Measurements from ENCODE around the gene STAT4. TPM values are rescaled to one million over a fixed set of nuclear protein-coding genes. Genes with fewer than 3 reads are reported as not detected.

The STAT4 gene
- total and polyA plus RNA-seq, 4 donors, result 0.85 to 7.9 (median 3.2) TPM

GRCh38 chr2:191020221-191020741 lies 130.5 kb downstream of the STAT4 start:
- WGBS, result under 1% methylated on average over 59 of the region's 59 CpGs

More at GRCh38 chr2:191020221-191020741, 130.5 kb downstream of the STAT4 start:
- H3K36me3 ChIP-seq (ENCODE audit: control insufficient read depth in 4 of 4, insufficient read depth in 3 of 4, low read depth in 1 of 4, low read length in 3 of 4), result no peaks in the 10 kb centered on the region
- H3K27me3 ChIP-seq (ENCODE audit: control insufficient read depth in 4 of 4, insufficient read depth in 4 of 4, low read length in 3 of 4), result no peaks in the 10 kb centered on the region
- TF ChIP-seq CTCF (IDR thresholded peaks at IDR 0.05; ENCODE audit: low read depth, low read length, missing input control), result peak; percentile 25
- TF ChIP-seq RAD21 (IDR thresholded peaks at IDR 0.05), result peak; percentile 41 to 42
- peak; percentile 99 for TF ChIP-seq MAX (IDR thresholded peaks at IDR 0.05)
- no peak for TF ChIP-seq FOXA2 (IDR thresholded peaks at IDR 0.05)
- peak; percentile 98 for TF ChIP-seq ZBTB33 (IDR thresholded peaks at IDR 0.05)
- peak; percentile 54 for TF ChIP-seq YY1 (IDR thresholded peaks at IDR 0.05)
- peak; percentile 88 for TF ChIP-seq SP1 (IDR thresholded peaks at IDR 0.05)
- TF ChIP-seq JUND (IDR thresholded peaks at IDR 0.05), result peak; percentile 44 to 53
- peak; percentile 98 to 99 for TF ChIP-seq EGR1 (IDR thresholded peaks at IDR 0.05; ENCODE audit: low read depth in 2 of 2)
- peak; percentile 93 for TF ChIP-seq REST (IDR thresholded peaks at IDR 0.05)
- TF ChIP-seq TAF1 (conservative IDR thresholded peaks at IDR 0.05), result peak; percentile 70
- TF ChIP-seq NR2F2 (IDR thresholded peaks at IDR 0.05), result no peak
- peak; percentile 76 for TF ChIP-seq FOXA1 (IDR thresholded peaks at IDR 0.05)
- TF ChIP-seq HNF4G (IDR thresholded peaks at IDR 0.05), result peak; percentile 19
- peak; percentile 49 to 52 for TF ChIP-seq RXRA (IDR thresholded peaks at IDR 0.05)
- peak; percentile 18 for TF ChIP-seq ATF3 (IDR thresholded peaks at IDR 0.05)
- TF ChIP-seq HNF4A (conservative IDR thresholded peaks at IDR 0.05), result peak; percentile 22 to 38
- peak in 1 of 2 donors; percentile 89 for TF ChIP-seq GABPA (IDR thresholded peaks at IDR 0.05 in 1 of 2, conservative IDR thresholded peaks at IDR 0.05 in 1 of 2)
- DNase-seq (ENCODE audit: low spot score), result peak; percentile 96
- no peaks in the 10 kb centered on the region for H3K9me3 ChIP-seq (ENCODE audit: control insufficient read depth in 4 of 4, low read length in 3 of 4)
- peak overlapping the region; percentile 63 to 98 (median 80) for H3K4me3 ChIP-seq (ENCODE audit: low read depth in 1 of 3, low read length in 3 of 3)
- H3K27ac ChIP-seq (ENCODE audit: low read depth in 1 of 2, low read length in 2 of 2), result peak overlapping the region; percentile 94 to 99
- peaks cover 0 to 18% (median 8%) of the 10 kb centered on the region in 4 donors for H3K4me1 ChIP-seq (ENCODE audit: control insufficient read depth in 4 of 4, insufficient read depth in 4 of 4, low read length in 3 of 4)
- peak overlapping the region; percentile 93 to 97 for H3K9ac ChIP-seq (ENCODE audit: low read depth in 1 of 2, low read length in 2 of 2)

Measured in liver (tissue), 9 donors.